HUES64 (cell line): ENCODE measurements around the gene NASP.

Experiments used
- H3K27ac ChIP-seq: 2 replicates; pipeline ENCODE4 v1.7.0; 2013; ENCODE audit warnings: low read depth, low read length, inconsistent platforms
- H3K27me3 ChIP-seq: 2 replicates; pipeline ENCODE4 v1.6.1; 2013; ENCODE audit warnings: mild to moderate bottlenecking, low read length; ENCODE audit not compliant: insufficient read depth
- H3K36me3 ChIP-seq: 2 replicates; pipeline ENCODE4 v1.6.1; 2013; ENCODE audit warnings: mild to moderate bottlenecking, low read length; ENCODE audit not compliant: insufficient read depth
- H3K4me1 ChIP-seq: 2 replicates; pipeline ENCODE4 v1.6.1; 2013; ENCODE audit warnings: mild to moderate bottlenecking, low read length, moderate library complexity; ENCODE audit not compliant: insufficient read depth
- H3K4me3 ChIP-seq: 2 replicates; pipeline ENCODE4 v1.5.1; 2013; ENCODE audit warnings: mild to moderate bottlenecking, low read length, moderate library complexity
- H3K9ac ChIP-seq: 2 replicates; pipeline ENCODE4 v1.6.1; 2013; ENCODE audit warnings: mild to moderate bottlenecking, low read depth, low read length
- H3K9me3 ChIP-seq: 2 replicates; pipeline ENCODE4 v1.6.1; 2013; ENCODE audit warnings: low read depth, low read length; ENCODE audit not compliant: insufficient read depth
- WGBS: fragments of 150-250, 120-280 bp; methylation state at CpG from one replicate; pipeline ENCODE4 v1.1.7; 2013; ENCODE audit warnings: missing lambda C conversion rate; 5-methylcytosine and 5-hydroxymethylcytosine counted together

The NASP gene

GRCh38 chr1:45604239-45604638, 20.4 kb downstream of the NASP start:
- 98% methylated on average over 2 of the region's 2 CpGs for WGBS
- H3K9me3 ChIP-seq = no peaks in the 10 kb centered on the region
- no peaks in the 10 kb centered on the region for H3K27me3 ChIP-seq
- H3K9ac ChIP-seq = no peak overlapping the region
- no peak overlapping the region for H3K4me3 ChIP-seq
- peaks cover 20% of the 10 kb centered on the region for H3K4me1 ChIP-seq
- peaks cover 95% of the 10 kb centered on the region for H3K36me3 ChIP-seq
- no peak overlapping the region for H3K27ac ChIP-seq

- H3K9ac ChIP-seq = no peak overlapping the region
- WGBS = 87% methylated on average over 6 of the region's 6 CpGs
- H3K4me3 ChIP-seq = no peak overlapping the region
- H3K27me3 ChIP-seq = no peaks in the 10 kb centered on the region
- no peaks in the 10 kb centered on the region for H3K9me3 ChIP-seq
- H3K27ac ChIP-seq = no peak overlapping the region
- peaks cover 98% of the 10 kb centered on the region for H3K36me3 ChIP-seq
- no peaks in the 10 kb centered on the region for H3K4me1 ChIP-seq
Observed at GRCh38 chr1:45607404-45608074, 23.7 kb downstream of the NASP start.

GRCh38 chr1:45608175-45609156, 24.6 kb downstream of the NASP start:
- Histone ChIP-seq H3K4me1 (no peaks in the 10 kb centered on the region), H3K9ac (no peak overlapping the region), H3K4me3 (no peak overlapping the region), H3K36me3 (peaks cover 98% of the 10 kb centered on the region), H3K9me3 (no peaks in the 10 kb centered on the region), H3K27ac (no peak overlapping the region), H3K27me3 (no peaks in the 10 kb centered on the region)
- WGBS = 93% methylated on average over 5 of the region's 5 CpGs

- peaks cover 97% of the 10 kb centered on the region for H3K36me3 ChIP-seq
- 96% methylated on average over 10 of the region's 10 CpGs for WGBS
Observed at GRCh38 chr1:45610589-45611226, 26.9 kb downstream of the NASP start.

GRCh38 chr1:45612941-45613579, 29.2 kb downstream of the NASP start:
- H3K36me3 ChIP-seq = peaks cover 97% of the 10 kb centered on the region
- no peaks in the 10 kb centered on the region for H3K4me1 ChIP-seq
- WGBS = 90% methylated on average over 8 of the region's 8 CpGs
- no peak overlapping the region for H3K9ac ChIP-seq
- no peak overlapping the region for H3K4me3 ChIP-seq
- no peaks in the 10 kb centered on the region for H3K27me3 ChIP-seq
- H3K9me3 ChIP-seq = no peaks in the 10 kb centered on the region
- no peak overlapping the region for H3K27ac ChIP-seq

More at GRCh38 chr1:45610589-45611226, 26.9 kb downstream of the NASP start:
- Histone ChIP-seq H3K9me3 (no peaks in the 10 kb centered on the region), H3K27me3 (no peaks in the 10 kb centered on the region), H3K4me1 (no peaks in the 10 kb centered on the region), H3K27ac (no peak overlapping the region), H3K4me3 (no peak overlapping the region), H3K9ac (no peak overlapping the region)

GRCh38 chr1:45615885-45616284, 32.0 kb downstream of the NASP start:
- 100% methylated on average over 1 of the region's 1 CpG for WGBS
- Histone ChIP-seq H3K4me3 (no peak overlapping the region), H3K27ac (no peak overlapping the region), H3K36me3 (peaks cover 84% of the 10 kb centered on the region), H3K9me3 (no peaks in the 10 kb centered on the region), H3K27me3 (no peaks in the 10 kb centered on the region), H3K9ac (no peak overlapping the region), H3K4me1 (no peaks in the 10 kb centered on the region)

- H3K9me3 ChIP-seq = no peaks in the 10 kb centered on the region
- no peak overlapping the region for H3K27ac ChIP-seq
- no peak overlapping the region for H3K9ac ChIP-seq
- no peak overlapping the region for H3K4me3 ChIP-seq
- 92% methylated on average over 4 of the region's 4 CpGs for WGBS
- no peaks in the 10 kb centered on the region for H3K27me3 ChIP-seq
- H3K4me1 ChIP-seq = no peaks in the 10 kb centered on the region
- H3K36me3 ChIP-seq = peaks cover 69% of the 10 kb centered on the region
Observed at GRCh38 chr1:45617618-45618017, 33.8 kb downstream of the NASP start.

DNA sequence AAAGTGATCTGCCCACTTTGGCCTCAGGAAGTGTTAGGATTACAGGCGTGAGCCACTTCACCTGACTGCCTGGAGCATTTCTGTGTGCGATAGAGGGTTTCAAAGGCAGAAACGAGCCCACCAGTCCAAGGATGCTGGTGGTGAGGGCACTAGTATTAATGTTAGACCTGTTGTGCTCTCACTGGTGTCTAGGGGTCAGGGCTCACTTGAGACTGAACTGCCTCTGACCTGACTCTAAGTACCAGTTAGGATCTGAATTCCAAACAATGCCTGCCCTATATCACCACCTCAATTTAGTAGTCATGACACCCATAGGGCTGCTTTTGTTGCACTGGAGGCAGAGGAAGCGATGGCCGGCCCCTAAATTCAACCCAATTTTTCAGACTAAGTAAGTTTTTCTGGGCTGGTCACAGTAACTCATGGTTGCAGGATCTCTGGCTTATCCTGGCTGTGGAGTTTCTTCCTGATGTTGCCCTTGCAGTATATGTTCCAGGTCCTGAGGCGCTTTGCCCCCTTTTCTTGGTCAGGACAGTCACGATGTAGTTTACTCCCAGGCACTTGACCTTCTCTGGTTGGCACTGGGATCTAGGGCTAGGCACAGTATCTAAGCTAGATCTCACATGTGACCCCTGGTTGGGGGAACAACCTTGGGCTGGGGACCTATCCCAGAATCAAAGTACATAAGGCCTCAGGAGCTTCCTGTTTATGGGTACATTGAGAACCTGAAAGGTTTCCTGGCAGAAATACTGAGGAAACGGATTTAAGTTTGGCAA, 35.5 kb downstream of the NASP start:
- Histone ChIP-seq H3K27ac (peak overlapping the region; percentile 45; the same call in 1 of the 2 replicates), H3K4me3 (no peak overlapping the region), H3K36me3 (peaks cover 60% of the 10 kb centered on the region), H3K9ac (no peak overlapping the region), H3K4me1 (no peaks in the 10 kb centered on the region), H3K9me3 (no peaks in the 10 kb centered on the region), H3K27me3 (no peaks in the 10 kb centered on the region)
- WGBS = 82% methylated on average over 8 of the region's 8 CpGs

GRCh38 chr1:45620588-45621500, 37.0 kb downstream of the NASP start:
- H3K9me3 ChIP-seq = no peaks in the 10 kb centered on the region
- no peak overlapping the region; the same call in 1 of the 2 replicates for H3K27ac ChIP-seq
- peaks cover 51% of the 10 kb centered on the region for H3K36me3 ChIP-seq
- H3K4me3 ChIP-seq = no peak overlapping the region
- 95% methylated on average over 17 of the region's 17 CpGs for WGBS
- H3K9ac ChIP-seq = no peak overlapping the region
- no peaks in the 10 kb centered on the region for H3K4me1 ChIP-seq
- H3K27me3 ChIP-seq = no peaks in the 10 kb centered on the region
